ENCODE data around the gene RBBP8NL.

The RBBP8NL gene

DNA sequence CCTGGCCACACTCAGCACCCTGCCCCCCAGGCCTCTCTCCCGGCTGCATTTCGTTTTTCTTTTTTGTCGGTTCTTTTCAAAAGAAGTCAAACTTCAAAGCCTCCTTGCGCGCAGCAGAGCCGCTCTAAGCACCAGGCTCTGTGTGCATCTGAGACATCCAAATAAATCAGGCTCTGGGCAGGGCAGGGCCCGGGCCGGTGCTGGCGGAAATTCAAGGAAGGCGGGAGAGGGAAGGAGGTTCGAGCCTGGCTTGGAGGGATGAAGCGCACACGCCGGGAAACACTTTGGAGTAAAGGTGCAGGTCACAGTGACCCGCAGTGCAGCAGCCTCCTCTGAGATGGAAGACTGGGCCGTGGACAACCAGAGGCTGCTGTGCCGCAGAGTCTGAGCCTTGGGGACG is 42.7 kb upstream of the RBBP8NL start:
- H3K36me3 ChIP-seq (ENCODE audit: insufficient read depth, low read length): no peaks in the 10 kb centered on the region
- 69% methylated on average over 18 of the region's 18 CpGs for WGBS
- H3K4me1 ChIP-seq (ENCODE audit: insufficient read depth, low read length): peaks cover 5% of the 10 kb centered on the region
- peaks cover 44% of the 10 kb centered on the region for H3K27me3 ChIP-seq (ENCODE audit: insufficient read depth, low read length)
- H3K9ac ChIP-seq (ENCODE audit: low read depth, low read length): no peak overlapping the region
- H3K27ac ChIP-seq (ENCODE audit: low read depth, low read length): no peak overlapping the region
- H3K4me3 ChIP-seq (ENCODE audit: low read length): no peak overlapping the region
- H3K9me3 ChIP-seq (ENCODE audit: insufficient read depth, low read depth, low read length): no peaks in the 10 kb centered on the region

GRCh38 chr20:62469352-62469751 is 42.0 kb upstream of the RBBP8NL start:
- no peaks in the 10 kb centered on the region for H3K36me3 ChIP-seq (ENCODE audit: insufficient read depth, low read length)
- 91% methylated on average over 17 of the region's 17 CpGs for WGBS
- H3K27ac ChIP-seq (ENCODE audit: low read depth, low read length): no peak overlapping the region
- no peak overlapping the region for H3K4me3 ChIP-seq (ENCODE audit: low read length)
- H3K9me3 ChIP-seq (ENCODE audit: insufficient read depth, low read depth, low read length): no peaks in the 10 kb centered on the region
- peaks cover under 1% of the 10 kb centered on the region for H3K4me1 ChIP-seq (ENCODE audit: insufficient read depth, low read length)
- H3K9ac ChIP-seq (ENCODE audit: low read depth, low read length): no peak overlapping the region
- peaks cover 37% of the 10 kb centered on the region for H3K27me3 ChIP-seq (ENCODE audit: insufficient read depth, low read length)

GRCh38 chr20:62466806-62467537 is 39.6 kb upstream of the RBBP8NL start:
- 91% methylated on average over 19 of the region's 19 CpGs for WGBS
- no peak overlapping the region for H3K4me3 ChIP-seq (ENCODE audit: low read length)
- no peaks in the 10 kb centered on the region for H3K4me1 ChIP-seq (ENCODE audit: insufficient read depth, low read length)
- peaks cover 14% of the 10 kb centered on the region; the same call in 1 of the 2 replicates for H3K27me3 ChIP-seq (ENCODE audit: insufficient read depth, low read length)
- H3K36me3 ChIP-seq (ENCODE audit: insufficient read depth, low read length): no peaks in the 10 kb centered on the region
- H3K9ac ChIP-seq (ENCODE audit: low read depth, low read length): no peak overlapping the region
- H3K27ac ChIP-seq (ENCODE audit: low read depth, low read length): no peak overlapping the region
- no peaks in the 10 kb centered on the region for H3K9me3 ChIP-seq (ENCODE audit: insufficient read depth, low read depth, low read length)

- H3K9ac ChIP-seq (ENCODE audit: low read depth, low read length): no peak overlapping the region
- H3K4me3 ChIP-seq (ENCODE audit: low read length): no peak overlapping the region
- no peaks in the 10 kb centered on the region for H3K4me1 ChIP-seq (ENCODE audit: insufficient read depth, low read length)
- peaks cover 10% of the 10 kb centered on the region; the same call in 1 of the 2 replicates for H3K27me3 ChIP-seq (ENCODE audit: insufficient read depth, low read length)
- no peaks in the 10 kb centered on the region for H3K36me3 ChIP-seq (ENCODE audit: insufficient read depth, low read length)
- H3K27ac ChIP-seq (ENCODE audit: low read depth, low read length): no peak overlapping the region
- H3K9me3 ChIP-seq (ENCODE audit: insufficient read depth, low read depth, low read length): no peaks in the 10 kb centered on the region
- 91% methylated on average over 48 of the region's 48 CpGs for WGBS
Measured at GRCh38 chr20:62466072-62466760, 38.9 kb upstream of the RBBP8NL start.

GRCh38 chr20:62464990-62465389 is 37.7 kb upstream of the RBBP8NL start:
- Histone ChIP-seq H3K36me3 (ENCODE audit: insufficient read depth, low read length) (no peaks in the 10 kb centered on the region), H3K9me3 (ENCODE audit: insufficient read depth, low read depth, low read length) (no peaks in the 10 kb centered on the region), H3K9ac (ENCODE audit: low read depth, low read length) (no peak overlapping the region), H3K4me1 (ENCODE audit: insufficient read depth, low read length) (no peaks in the 10 kb centered on the region), H3K4me3 (ENCODE audit: low read length) (no peak overlapping the region), H3K27ac (ENCODE audit: low read depth, low read length) (no peak overlapping the region), H3K27me3 (ENCODE audit: insufficient read depth, low read length) (peaks cover 2% of the 10 kb centered on the region; the same call in 1 of the 2 replicates)
- WGBS: 93% methylated on average over 10 of the region's 10 CpGs

DNA sequence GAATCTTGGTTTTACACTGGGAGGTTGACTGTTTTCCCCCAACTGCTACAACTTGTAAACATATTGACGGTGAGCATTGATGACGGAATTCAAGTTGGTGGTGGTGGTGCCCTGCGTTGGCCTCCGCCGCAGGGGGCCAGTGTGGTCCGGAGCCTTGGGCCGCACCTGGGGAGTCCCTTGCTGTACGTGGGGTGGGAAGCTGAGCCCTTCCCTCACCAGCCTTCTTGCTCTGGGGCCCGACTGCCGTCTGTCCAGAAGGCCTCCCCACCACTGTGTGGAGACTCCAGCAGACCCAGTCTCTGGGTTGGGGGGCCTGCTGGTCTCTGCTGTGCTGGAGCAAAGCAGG is 37.1 kb upstream of the RBBP8NL start:
- Histone ChIP-seq H3K4me1 (ENCODE audit: insufficient read depth, low read length) (no peaks in the 10 kb centered on the region), H3K9ac (ENCODE audit: low read depth, low read length) (no peak overlapping the region), H3K4me3 (ENCODE audit: low read length) (no peak overlapping the region), H3K36me3 (ENCODE audit: insufficient read depth, low read length) (no peaks in the 10 kb centered on the region), H3K9me3 (ENCODE audit: insufficient read depth, low read depth, low read length) (no peaks in the 10 kb centered on the region), H3K27me3 (ENCODE audit: insufficient read depth, low read length) (no peaks in the 10 kb centered on the region), H3K27ac (ENCODE audit: low read depth, low read length) (no peak overlapping the region)
- WGBS: 93% methylated on average over 10 of the region's 10 CpGs

DNA sequence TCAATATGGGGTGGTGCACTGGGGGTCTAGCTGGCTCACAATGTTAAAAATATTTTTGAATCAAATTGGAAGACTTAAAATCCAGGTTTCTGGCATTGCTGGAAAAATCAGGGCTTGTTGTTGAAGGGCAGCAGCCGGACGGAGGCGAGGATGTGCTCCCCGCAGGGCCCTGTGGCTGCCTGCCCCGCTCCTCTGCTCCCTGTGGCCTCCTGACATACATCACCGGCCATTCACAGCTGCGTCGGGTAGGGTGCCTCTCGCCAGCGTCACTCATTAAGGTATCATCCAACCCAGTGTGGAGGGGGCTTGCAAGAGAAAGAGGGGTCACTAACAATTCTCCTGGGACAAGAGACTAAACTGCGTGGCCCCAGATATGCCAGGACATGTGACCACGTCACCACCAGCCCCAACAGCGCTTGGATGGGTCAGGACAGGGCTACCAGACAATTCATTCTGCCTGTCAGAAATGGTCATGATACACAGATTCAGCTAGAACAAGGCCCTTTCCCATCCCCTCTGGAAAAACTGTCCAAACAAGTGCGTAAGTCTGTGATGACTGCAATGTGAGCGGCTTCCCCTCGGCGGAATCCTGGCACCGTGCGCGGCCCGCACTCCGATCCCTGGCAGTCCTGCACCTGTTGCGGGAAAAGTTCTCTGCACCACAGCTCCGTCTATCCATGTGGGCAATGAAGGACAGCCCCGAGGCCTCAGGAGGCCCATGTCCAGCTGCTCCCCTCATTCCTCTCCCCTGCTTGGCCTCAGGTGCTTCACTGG is 36.5 kb upstream of the RBBP8NL start:
- Histone ChIP-seq H3K36me3 (ENCODE audit: insufficient read depth, low read length) (no peaks in the 10 kb centered on the region), H3K27me3 (ENCODE audit: insufficient read depth, low read length) (no peaks in the 10 kb centered on the region), H3K27ac (ENCODE audit: low read depth, low read length) (no peak overlapping the region), H3K4me3 (ENCODE audit: low read length) (no peak overlapping the region), H3K9me3 (ENCODE audit: insufficient read depth, low read depth, low read length) (no peaks in the 10 kb centered on the region), H3K9ac (ENCODE audit: low read depth, low read length) (no peak overlapping the region), H3K4me1 (ENCODE audit: insufficient read depth, low read length) (no peaks in the 10 kb centered on the region)
- 91% methylated on average over 25 of the region's 25 CpGs for WGBS

- Histone ChIP-seq H3K27ac (ENCODE audit: low read depth, low read length) (no peak overlapping the region), H3K9me3 (ENCODE audit: insufficient read depth, low read depth, low read length) (no peaks in the 10 kb centered on the region), H3K4me3 (ENCODE audit: low read length) (no peak overlapping the region), H3K36me3 (ENCODE audit: insufficient read depth, low read length) (no peaks in the 10 kb centered on the region), H3K4me1 (ENCODE audit: insufficient read depth, low read length) (no peaks in the 10 kb centered on the region), H3K27me3 (ENCODE audit: insufficient read depth, low read length) (no peaks in the 10 kb centered on the region), H3K9ac (ENCODE audit: low read depth, low read length) (no peak overlapping the region)
- 86% methylated on average over 15 of the region's 15 CpGs for WGBS
Measured at GRCh38 chr20:62462976-62463592, 35.7 kb upstream of the RBBP8NL start.

DNA sequence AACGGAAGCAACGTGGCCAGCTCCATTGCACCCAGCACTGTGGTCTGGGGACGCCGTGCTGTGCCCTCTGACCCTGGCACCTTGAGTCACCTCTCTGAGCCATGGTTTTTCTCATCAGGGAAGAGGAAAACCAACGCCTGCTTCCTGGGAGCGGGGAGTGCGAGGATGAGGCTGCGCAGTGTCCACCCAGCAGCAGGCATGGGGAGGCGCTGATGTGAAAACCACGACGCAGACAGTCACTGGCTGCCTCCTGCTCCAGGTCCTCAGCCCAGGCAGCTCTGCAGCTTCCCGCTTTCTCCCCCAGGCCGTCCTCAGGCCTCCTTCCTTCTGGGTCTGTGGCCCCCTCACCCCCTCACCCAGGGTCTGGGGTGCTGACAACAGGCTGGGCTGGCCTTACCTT is 34.5 kb upstream of the RBBP8NL start:
- no peak overlapping the region for H3K9ac ChIP-seq (ENCODE audit: low read depth, low read length)
- no peaks in the 10 kb centered on the region for H3K4me1 ChIP-seq (ENCODE audit: insufficient read depth, low read length)
- no peak overlapping the region for H3K4me3 ChIP-seq (ENCODE audit: low read length)
- H3K27ac ChIP-seq (ENCODE audit: low read depth, low read length): no peak overlapping the region
- WGBS: 92% methylated on average over 13 of the region's 13 CpGs
- no peaks in the 10 kb centered on the region for H3K27me3 ChIP-seq (ENCODE audit: insufficient read depth, low read length)
- no peaks in the 10 kb centered on the region for H3K36me3 ChIP-seq (ENCODE audit: insufficient read depth, low read length)
- no peaks in the 10 kb centered on the region for H3K9me3 ChIP-seq (ENCODE audit: insufficient read depth, low read depth, low read length)

DNA sequence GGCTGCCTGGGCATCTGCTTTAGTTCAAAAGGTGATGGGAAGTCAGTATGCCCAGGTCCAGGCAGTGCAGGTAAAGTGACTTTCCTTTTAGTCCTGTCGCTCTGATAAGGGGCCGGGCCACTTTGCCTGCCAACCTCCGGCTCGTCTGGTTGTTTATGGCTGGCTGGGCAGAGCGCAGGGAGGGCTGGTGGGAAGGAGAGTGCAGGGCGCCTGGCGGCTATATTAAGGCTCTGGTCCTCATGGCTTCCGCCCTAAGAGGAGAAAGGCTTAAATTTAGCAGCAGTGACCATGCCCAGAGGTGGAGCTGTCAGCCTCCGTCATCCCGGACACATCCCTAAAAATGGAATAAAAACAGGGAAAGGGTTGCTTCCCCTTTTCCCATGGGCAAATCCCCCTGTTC is 33.8 kb upstream of the RBBP8NL start:
- WGBS: 89% methylated on average over 10 of the region's 10 CpGs
- no peaks in the 10 kb centered on the region for H3K9me3 ChIP-seq (ENCODE audit: insufficient read depth, low read depth, low read length)
- H3K27me3 ChIP-seq (ENCODE audit: insufficient read depth, low read length): no peaks in the 10 kb centered on the region
- no peak overlapping the region for H3K9ac ChIP-seq (ENCODE audit: low read depth, low read length)
- no peak overlapping the region for H3K4me3 ChIP-seq (ENCODE audit: low read length)
- H3K4me1 ChIP-seq (ENCODE audit: insufficient read depth, low read length): no peaks in the 10 kb centered on the region
- no peak overlapping the region for H3K27ac ChIP-seq (ENCODE audit: low read depth, low read length)
- no peaks in the 10 kb centered on the region for H3K36me3 ChIP-seq (ENCODE audit: insufficient read depth, low read length)

GRCh38 chr20:62460678-62461077 is 33.3 kb upstream of the RBBP8NL start:
- H3K9ac ChIP-seq (ENCODE audit: low read depth, low read length): no peak overlapping the region
- H3K27ac ChIP-seq (ENCODE audit: low read depth, low read length): no peak overlapping the region
- no peaks in the 10 kb centered on the region for H3K4me1 ChIP-seq (ENCODE audit: insufficient read depth, low read length)
- no peaks in the 10 kb centered on the region for H3K9me3 ChIP-seq (ENCODE audit: insufficient read depth, low read depth, low read length)
- WGBS: 93% methylated on average over 15 of the region's 15 CpGs
- no peaks in the 10 kb centered on the region for H3K27me3 ChIP-seq (ENCODE audit: insufficient read depth, low read length)
- no peak overlapping the region for H3K4me3 ChIP-seq (ENCODE audit: low read length)
- H3K36me3 ChIP-seq (ENCODE audit: insufficient read depth, low read length): no peaks in the 10 kb centered on the region

Measured in HUES64 (cell line).